ENCODE results near the gene COG7. TPM values are rescaled to one million over a fixed set of nuclear protein-coding genes. Genes with fewer than 3 reads are reported as not detected.

Gene COG7
- total RNA-seq, 1 experiment from 2014 or later: 17.9 TPM

DNA sequence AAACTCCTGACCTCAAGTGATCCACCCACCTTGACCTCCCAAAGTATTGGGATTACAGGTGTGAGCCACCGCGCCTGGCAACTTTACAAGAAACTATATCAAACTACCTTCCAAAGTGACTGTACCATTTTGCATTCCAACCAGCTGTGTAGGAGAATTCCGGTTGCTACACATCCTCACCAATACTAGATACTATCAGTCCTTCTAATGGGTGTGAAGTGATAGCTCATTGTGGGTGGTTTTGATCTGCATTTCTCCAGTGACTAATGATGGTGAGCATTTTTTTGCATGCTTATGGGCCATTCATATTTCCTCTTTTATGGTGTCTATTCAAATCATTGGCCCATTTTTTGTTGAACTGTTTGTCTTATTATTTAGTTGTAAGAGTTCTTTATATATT is 113.2 kb downstream of the COG7 start:
- Histone ChIP-seq H3K79me1 (ENCODE audit: insufficient read depth, low read depth, low read length, poor library complexity, severe bottlenecking) (no peaks in the 10 kb centered on the region), H3K23me2 (ENCODE audit: insufficient read length, low read depth, low read length, poor library complexity, severe bottlenecking) (no peaks in the 10 kb centered on the region), H3T11ph (ENCODE audit: low read length) (no peak overlapping the region), H3K23ac (ENCODE audit: insufficient read length, low read depth, low read length) (no peak overlapping the region), H3K4me2 (ENCODE audit: insufficient read depth, insufficient read length, low read length) (no peak overlapping the region), H2AK5ac (ENCODE audit: insufficient read length, low read length) (no peak overlapping the region), H3K9ac (ENCODE audit: extremely low read depth, insufficient read length, low read length) (no peak overlapping the region), H2AFZ (ENCODE audit: low read length) (no peak overlapping the region), H2BK20ac (ENCODE audit: low read depth, low read length, poor library complexity, severe bottlenecking) (no peak overlapping the region), H3K14ac (ENCODE audit: insufficient read depth, low read length) (no peak overlapping the region), H3K27me3 (ENCODE audit: insufficient read depth, low read length) (no peaks in the 10 kb centered on the region), H4K91ac (ENCODE audit: insufficient read length, low read depth, low read length) (no peak overlapping the region), H2BK5ac (ENCODE audit: insufficient read length, low read length) (no peak overlapping the region), H3K4me1 (ENCODE audit: insufficient read depth, low read length) (no peaks in the 10 kb centered on the region), H4K5ac (ENCODE audit: insufficient read length, low read depth, low read length) (no peak overlapping the region), H3K4ac (ENCODE audit: low read depth, low read length) (no peak overlapping the region), H4K20me1 (ENCODE audit: control insufficient read depth, insufficient read depth, insufficient read length) (no peaks in the 10 kb centered on the region), H3K56ac (ENCODE audit: insufficient read length, low read depth, low read length) (no peak overlapping the region), H2BK120ac (ENCODE audit: low read depth, low read length, poor library complexity, severe bottlenecking) (no peak overlapping the region), H3K27ac (ENCODE audit: insufficient read length, low read depth, low read length) (no peak overlapping the region), H3K9me3 (ENCODE audit: control insufficient read depth, low read depth, low read length) (no peaks in the 10 kb centered on the region), H3K79me2 (ENCODE audit: insufficient read depth, low read length) (no peaks in the 10 kb centered on the region), H2BK15ac (ENCODE audit: low read depth, low read length) (no peak overlapping the region), H2BK12ac (ENCODE audit: insufficient read length, low read depth, low read length) (no peak overlapping the region), H4K8ac (replicated peaks; ENCODE audit: insufficient read length, low read depth, low read length) (no peak overlapping the region), H3K18ac (ENCODE audit: insufficient read length, low read depth, low read length) (no peak overlapping the region)
- Mint-ChIP-seq H3K27ac (no peak overlapping the region), H3K4me1 (peaks cover 19 to 25% of the 10 kb centered on the region in 2 experiments), H3K9me3 (peaks cover 3% of the 10 kb centered on the region in 2 experiments; a peak in 2 of 5 replicates), H3K27me3 (ENCODE audit: low read depth) (peaks cover 3% of the 10 kb centered on the region), H3K4me3 (no peak overlapping the region), H3K36me3 (ENCODE audit: insufficient read depth in 1 of 3, low read depth in 3 of 3) (peaks cover 0 to 4% (median 0%) of the 10 kb centered on the region in 3 experiments; a peak in 2 of 7 replicates)
- TF ChIP-seq, protein P1, sequence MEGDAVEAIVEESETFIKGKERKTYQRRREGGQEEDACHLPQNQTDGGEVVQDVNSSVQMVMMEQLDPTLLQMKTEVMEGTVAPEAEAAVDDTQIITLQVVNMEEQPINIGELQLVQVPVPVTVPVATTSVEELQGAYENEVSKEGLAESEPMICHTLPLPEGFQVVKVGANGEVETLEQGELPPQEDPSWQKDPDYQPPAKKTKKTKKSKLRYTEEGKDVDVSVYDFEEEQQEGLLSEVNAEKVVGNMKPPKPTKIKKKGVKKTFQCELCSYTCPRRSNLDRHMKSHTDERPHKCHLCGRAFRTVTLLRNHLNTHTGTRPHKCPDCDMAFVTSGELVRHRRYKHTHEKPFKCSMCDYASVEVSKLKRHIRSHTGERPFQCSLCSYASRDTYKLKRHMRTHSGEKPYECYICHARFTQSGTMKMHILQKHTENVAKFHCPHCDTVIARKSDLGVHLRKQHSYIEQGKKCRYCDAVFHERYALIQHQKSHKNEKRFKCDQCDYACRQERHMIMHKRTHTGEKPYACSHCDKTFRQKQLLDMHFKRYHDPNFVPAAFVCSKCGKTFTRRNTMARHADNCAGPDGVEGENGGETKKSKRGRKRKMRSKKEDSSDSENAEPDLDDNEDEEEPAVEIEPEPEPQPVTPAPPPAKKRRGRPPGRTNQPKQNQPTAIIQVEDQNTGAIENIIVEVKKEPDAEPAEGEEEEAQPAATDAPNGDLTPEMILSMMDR (conservative IDR thresholded peaks at IDR 0.05): no peak
- no CpG with 5 or more reads among the region's 3 CpGs for WGBS (ENCODE audit: extremely low coverage, insufficient read length, low lambda C conversion rate)
- DNase-seq: no peak

Other genes starting within 250 kb of the COG7 start
- 0.11 and 0.35 TPM in 2 replicates for gene SCNN1B, start 150.9 kb downstream of the COG7 start, total RNA-seq (2021)
- gene GGA2, start 57.3 kb upstream of the COG7 start, total RNA-seq (2021): 143 TPM in 2 replicates
- 50.1 and 51.9 TPM in 2 replicates for gene EARS2, start 104.2 kb upstream of the COG7 start, total RNA-seq (2021)
- 107 and 112 TPM in 2 replicates for gene UBFD1, start 104.5 kb upstream of the COG7 start, total RNA-seq (2021)
- gene NDUFAB1, start 143.1 kb upstream of the COG7 start, total RNA-seq (2021): 183 and 192 TPM in 2 replicates
- 37.7 and 40.3 TPM in 2 replicates for gene PALB2, start 188.1 kb upstream of the COG7 start, total RNA-seq (2021)
- gene DCTN5, start 188.3 kb upstream of the COG7 start, total RNA-seq (2021): 114 and 115 TPM in 2 replicates
- 138 and 140 TPM in 2 replicates for gene PLK1, start 225.7 kb upstream of the COG7 start, total RNA-seq (2021)

Measured in H9 (cell line).